H9 (cell line): ENCODE results near the gene PPFIA2. TPM values are rescaled to one million over a fixed set of nuclear protein-coding genes. Genes with fewer than 3 reads are reported as not detected.

ENCODE experiments used
- DNase-seq: peaks from one replicate; pipeline ENCODE4 v3.0.0-alpha.2; 2017
- H2AFZ ChIP-seq: one replicate; pipeline ENCODE4 v1.6.1; 2013; ENCODE audit warnings: mild to moderate bottlenecking, low read length, control low read depth, moderate library complexity
- H2AK5ac ChIP-seq: 2 replicates; pipeline ENCODE4 v1.6.1; 2013; ENCODE audit warnings: low read length, control low read depth, mixed read lengths; ENCODE audit not compliant: insufficient read length
- H2BK120ac ChIP-seq: one replicate; pipeline ENCODE4 v1.6.1; 2013; ENCODE audit warnings: low read depth, mild to moderate bottlenecking, low read length, control low read depth, inconsistent platforms; ENCODE audit not compliant: poor library complexity, severe bottlenecking
- H2BK12ac ChIP-seq: 2 replicates; pipeline ENCODE4 v1.6.1; 2013; ENCODE audit warnings: low read length, control low read depth, mixed read lengths, low read depth; ENCODE audit not compliant: insufficient read length
- H2BK15ac ChIP-seq: 2 replicates; pipeline ENCODE4 v1.6.1; 2013; ENCODE audit warnings: low read depth, low read length, control low read depth
- H2BK20ac ChIP-seq: one replicate; pipeline ENCODE4 v1.6.1; 2013; ENCODE audit warnings: low read depth, mild to moderate bottlenecking, low read length, control low read depth, inconsistent platforms; ENCODE audit not compliant: poor library complexity, severe bottlenecking
- H2BK5ac ChIP-seq: 2 replicates; pipeline ENCODE4 v1.6.1; 2013; ENCODE audit warnings: low read length, control low read depth, mixed read lengths; ENCODE audit not compliant: insufficient read length
- H3K14ac ChIP-seq: 2 replicates; pipeline ENCODE4 v1.6.1; 2013; ENCODE audit warnings: low read length, control low read depth; ENCODE audit not compliant: insufficient read depth
- H3K18ac ChIP-seq: 2 replicates; pipeline ENCODE4 v1.6.1; 2013; ENCODE audit warnings: low read depth, mild to moderate bottlenecking, mixed read lengths, low read length, control low read depth; ENCODE audit not compliant: insufficient read length
- H3K23ac ChIP-seq: 2 replicates; pipeline ENCODE4 v1.6.1; 2013; ENCODE audit warnings: low read length, control low read depth, mixed read lengths, low read depth; ENCODE audit not compliant: insufficient read length
- H3K23me2 ChIP-seq: 2 replicates; pipeline ENCODE4 v1.6.1; 2013; ENCODE audit warnings: low read depth, mild to moderate bottlenecking, mixed read lengths, low read length, control low read depth; ENCODE audit not compliant: insufficient read length, poor library complexity, severe bottlenecking
- H3K27ac ChIP-seq: 2 replicates; pipeline ENCODE4 v1.5.1; 2013; ENCODE audit warnings: low read length, control low read depth, mixed read lengths, low read depth; ENCODE audit not compliant: insufficient read length
- H3K27me3 ChIP-seq: 2 replicates; pipeline ENCODE4 v1.6.1; 2013; ENCODE audit warnings: low read length, control low read depth, inconsistent platforms; ENCODE audit not compliant: insufficient read depth
- H3K4ac ChIP-seq: 2 replicates; pipeline ENCODE4 v1.6.1; 2013; ENCODE audit warnings: low read depth, mild to moderate bottlenecking, control low read depth, inconsistent platforms, low read length, moderate library complexity
- H3K4me1 ChIP-seq: 2 replicates; pipeline ENCODE4 v1.6.1; 2013; ENCODE audit warnings: low read length, control low read depth, inconsistent platforms; ENCODE audit not compliant: insufficient read depth
- H3K4me2 ChIP-seq: 2 replicates; pipeline ENCODE4 v1.6.1; 2013; ENCODE audit warnings: low read length, control low read depth, mixed read lengths; ENCODE audit not compliant: insufficient read length, insufficient read depth
- H3K56ac ChIP-seq: 2 replicates; pipeline ENCODE4 v1.6.1; 2013; ENCODE audit warnings: low read depth, mild to moderate bottlenecking, mixed read lengths, low read length, control low read depth; ENCODE audit not compliant: insufficient read length
- H3K79me1 ChIP-seq: 2 replicates; pipeline ENCODE4 v1.6.1; 2013; ENCODE audit warnings: low read depth, mild to moderate bottlenecking, moderate library complexity, low read length, control low read depth, inconsistent platforms; ENCODE audit not compliant: insufficient read depth, poor library complexity, severe bottlenecking
- H3K79me2 ChIP-seq: 2 replicates; pipeline ENCODE4 v1.6.1; 2013; ENCODE audit warnings: low read length, control low read depth, inconsistent platforms; ENCODE audit not compliant: insufficient read depth
- H3K9ac ChIP-seq: 2 replicates; pipeline ENCODE4 v1.6.1; 2013; ENCODE audit warnings: low read length, control low read depth, mixed read lengths; ENCODE audit not compliant: insufficient read length; ENCODE audit errors: extremely low read depth
- H3K9me3 ChIP-seq: one replicate; pipeline ENCODE4 v1.6.1; 2013; ENCODE audit warnings: low read depth, low read length, inconsistent platforms; ENCODE audit not compliant: control insufficient read depth
- H3T11ph ChIP-seq: one replicate; pipeline ENCODE4 v1.6.1; 2013; ENCODE audit warnings: mild to moderate bottlenecking, low read length, control low read depth, inconsistent platforms
- H4K20me1 ChIP-seq: one replicate; pipeline ENCODE4 v1.6.1; 2013; ENCODE audit not compliant: control insufficient read depth, insufficient read length, insufficient read depth
- H4K5ac ChIP-seq: 2 replicates; pipeline ENCODE4 v1.6.1; 2013; ENCODE audit warnings: low read depth, mild to moderate bottlenecking, mixed read lengths, low read length, control low read depth; ENCODE audit not compliant: insufficient read length
- H4K8ac ChIP-seq: replicated peaks from 2 replicates; pipeline ENCODE4 v1.6.1; 2013; ENCODE audit warnings: low read length, control low read depth, mixed read lengths, low read depth; ENCODE audit not compliant: insufficient read length
- H4K91ac ChIP-seq: 2 replicates; pipeline ENCODE4 v1.6.1; 2013; ENCODE audit warnings: low read depth, mild to moderate bottlenecking, moderate library complexity, mixed read lengths, low read length, control low read depth; ENCODE audit not compliant: insufficient read length
- H3K27ac Mint-ChIP-seq, 3 experiments: 2 replicates in 2 of 3; 3 replicates in 1 of 3; pipeline ENCODE4 v1.8.0; 2020 to 2021; ENCODE audit warnings: mixed read lengths in 3 of 3, mild to moderate bottlenecking in 1 of 3, moderate library complexity in 1 of 3
- H3K27me3 Mint-ChIP-seq: 2 replicates; pipeline ENCODE4 v1.8.0; 2021; ENCODE audit warnings: low read depth, mild to moderate bottlenecking, moderate library complexity, mixed read lengths
- H3K36me3 Mint-ChIP-seq, 3 experiments: 2 replicates in 2 of 3; 3 replicates in 1 of 3; pipeline ENCODE4 v1.8.0; 2020 to 2021; ENCODE audit warnings: low read depth in 3 of 3, mixed read lengths in 3 of 3; ENCODE audit not compliant: insufficient read depth in 1 of 3
- H3K4me1 Mint-ChIP-seq, 2 experiments: 2 replicates each; pipeline ENCODE4 v1.8.0; 2020; ENCODE audit warnings: mixed read lengths in 2 of 2
- H3K4me3 Mint-ChIP-seq, 2 experiments: 2 replicates in 1 of 2; 3 replicates in 1 of 2; pipeline ENCODE4 v1.8.0; 2020 to 2021; ENCODE audit warnings: mild to moderate bottlenecking in 2 of 2, mixed read lengths in 2 of 2, moderate library complexity in 1 of 2
- H3K9me3 Mint-ChIP-seq, 2 experiments: 2 replicates in 1 of 2; 3 replicates in 1 of 2; pipeline ENCODE4 v1.8.0; 2020; ENCODE audit warnings: mild to moderate bottlenecking in 2 of 2, mixed read lengths in 2 of 2, moderate library complexity in 1 of 2
- CTCF ChIP-seq: fragments of 200-600 bp; sonication (generic); conservative IDR thresholded peaks from 3 replicates; pipeline ENCODE4 v1.8.0; 2021; ENCODE audit warnings: antibody characterized with exemption, mild to moderate bottlenecking
- WGBS: extraction: QIAGEN DNeasy Blood & Tissue Kit; methylation state at CpG from one replicate; pipeline ENCODE4 v1.1.7; 2013; ENCODE audit warnings: missing lambda C conversion rate, low lambda C conversion rate, mixed read lengths; ENCODE audit not compliant: insufficient read length; ENCODE audit errors: extremely low coverage; 5-methylcytosine and 5-hydroxymethylcytosine counted together
- total RNA-seq: library from RNA; stranded (reverse); gene quantifications from 2 replicates; pipeline ENCODE4 v1.2.1, GENCODE V29; 2021

The PPFIA2 gene
- total RNA-seq, 1 experiment from 2014 or later = 1.3 TPM

DNA sequence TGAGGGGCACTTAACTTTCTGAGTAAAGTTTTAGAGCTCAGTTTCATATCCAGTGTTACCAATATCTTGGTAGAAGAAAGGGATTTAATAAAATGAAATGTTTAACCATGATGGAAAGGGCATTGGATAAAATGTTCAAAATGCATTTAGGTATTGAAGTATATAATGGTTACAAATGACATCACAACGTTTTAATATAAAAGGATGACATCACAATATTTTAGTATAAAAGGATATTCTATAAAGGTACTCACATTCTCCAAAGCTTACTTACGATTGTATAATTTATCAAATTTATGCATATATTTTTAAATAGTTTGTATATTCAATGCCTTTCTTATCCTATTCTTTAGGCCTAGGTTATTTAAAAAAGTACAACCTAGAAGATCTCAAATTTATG is 226.1 kb downstream of the PPFIA2 start:
- H3K4me3 Mint-ChIP-seq = no peak overlapping the region
- H4K8ac ChIP-seq = no peak overlapping the region
- H2AFZ ChIP-seq = no peak overlapping the region
- H3K36me3 Mint-ChIP-seq = no peaks in the 10 kb centered on the region
- H3K56ac ChIP-seq = no peak overlapping the region
- H2BK120ac ChIP-seq = no peak overlapping the region
- H3K27me3 ChIP-seq = no peaks in the 10 kb centered on the region
- H2BK5ac ChIP-seq = no peak overlapping the region
- no peak for TF ChIP-seq CTCF
- no peaks in the 10 kb centered on the region for H3K23me2 ChIP-seq
- no peak overlapping the region for H2BK12ac ChIP-seq
- H3K23ac ChIP-seq = no peak overlapping the region
- H3K14ac ChIP-seq = no peak overlapping the region
- no peaks in the 10 kb centered on the region for H3K27me3 Mint-ChIP-seq
- H3K4ac ChIP-seq = no peak overlapping the region
- no peak overlapping the region for H2AK5ac ChIP-seq
- H3K79me1 ChIP-seq = no peaks in the 10 kb centered on the region
- no peaks in the 10 kb centered on the region for H3K9me3 Mint-ChIP-seq
- no peaks in the 10 kb centered on the region for H3K9me3 ChIP-seq
- H4K20me1 ChIP-seq = no peaks in the 10 kb centered on the region
- H3K27ac Mint-ChIP-seq = no peak overlapping the region
- no peak overlapping the region for H4K91ac ChIP-seq
- H3K4me1 ChIP-seq = no peaks in the 10 kb centered on the region
- DNase-seq = no peak
- no peak overlapping the region for H3K4me2 ChIP-seq
- no peak overlapping the region for H2BK20ac ChIP-seq
- H3K9ac ChIP-seq = no peak overlapping the region
- no peak overlapping the region for H2BK15ac ChIP-seq
- no peak overlapping the region for H3K18ac ChIP-seq
- H3T11ph ChIP-seq = no peak overlapping the region
- WGBS = no CpG with 5 or more reads among the region's 2 CpGs
- no peaks in the 10 kb centered on the region for H3K4me1 Mint-ChIP-seq
- H4K5ac ChIP-seq = no peak overlapping the region
- H3K27ac ChIP-seq = no peak overlapping the region
- H3K79me2 ChIP-seq = no peaks in the 10 kb centered on the region
